NCI-H146 (cell line): ENCODE measurements around the gene DENND1A.
"Not testable (repeated sequence)": the region's sequence is repeated elsewhere in the genome, so short reads cannot be mapped to it uniquely, and the experiment has no call there.

Source experiments
- DNase-seq: peaks from one replicate; lab custom pipeline; 2025; lab: John Stamatoyannopoulos, UW

Gene DENND1A

GRCh38 chr9:123455187-123455586 lies 474.7 kb downstream of the DENND1A start:
- DNase-seq: no peak

- DNase-seq: no peak
Observed at GRCh38 chr9:123454361-123454760, 475.6 kb downstream of the DENND1A start.

GRCh38 chr9:123453831-123454321 lies 476.1 kb downstream of the DENND1A start:
- DNase-seq: peak; percentile 7

- DNase-seq: no peak
Observed at GRCh38 chr9:123453076-123453667, 476.8 kb downstream of the DENND1A start.

GRCh38 chr9:123450996-123451395 lies 478.9 kb downstream of the DENND1A start:
- no peak for DNase-seq

- DNase-seq: no peak
Observed at GRCh38 chr9:123450098-123450770, 479.7 kb downstream of the DENND1A start.

- DNase-seq: no peak
Observed at GRCh38 chr9:123447934-123448646, 481.8 kb downstream of the DENND1A start.

GRCh38 chr9:123445981-123446610 lies 483.8 kb downstream of the DENND1A start:
- no peak for DNase-seq

GRCh38 chr9:123445116-123445515 lies 484.8 kb downstream of the DENND1A start:
- DNase-seq: no peak

- no peak for DNase-seq
Observed at GRCh38 chr9:123441769-123442168, 488.2 kb downstream of the DENND1A start.

- no peak for DNase-seq
Observed at GRCh38 chr9:123440256-123440655, 489.7 kb downstream of the DENND1A start.

GRCh38 chr9:123438821-123439220 lies 491.1 kb downstream of the DENND1A start:
- DNase-seq: no peak

GRCh38 chr9:123438321-123438720 lies 491.6 kb downstream of the DENND1A start:
- DNase-seq: no peak

GRCh38 chr9:123437201-123437600 lies 492.7 kb downstream of the DENND1A start:
- DNase-seq: no peak

GRCh38 chr9:123435471-123435870 lies 494.5 kb downstream of the DENND1A start:
- DNase-seq: no peak

GRCh38 chr9:123434619-123435240 lies 495.2 kb downstream of the DENND1A start:
- DNase-seq: no peak

GRCh38 chr9:123432331-123433236 lies 497.3 kb downstream of the DENND1A start:
- DNase-seq: no peak

GRCh38 chr9:123431581-123431980 lies 498.3 kb downstream of the DENND1A start:
- no peak for DNase-seq

GRCh38 chr9:123428450-123428849 lies 501.5 kb downstream of the DENND1A start:
- DNase-seq: not testable (repeated sequence)

- DNase-seq: no peak
Observed at GRCh38 chr9:123426406-123426805, 503.5 kb downstream of the DENND1A start.

GRCh38 chr9:123425836-123426365 lies 504.0 kb downstream of the DENND1A start:
- DNase-seq: no peak
